Measurements from ENCODE around the gene NEK6.

Gene NEK6

DNA sequence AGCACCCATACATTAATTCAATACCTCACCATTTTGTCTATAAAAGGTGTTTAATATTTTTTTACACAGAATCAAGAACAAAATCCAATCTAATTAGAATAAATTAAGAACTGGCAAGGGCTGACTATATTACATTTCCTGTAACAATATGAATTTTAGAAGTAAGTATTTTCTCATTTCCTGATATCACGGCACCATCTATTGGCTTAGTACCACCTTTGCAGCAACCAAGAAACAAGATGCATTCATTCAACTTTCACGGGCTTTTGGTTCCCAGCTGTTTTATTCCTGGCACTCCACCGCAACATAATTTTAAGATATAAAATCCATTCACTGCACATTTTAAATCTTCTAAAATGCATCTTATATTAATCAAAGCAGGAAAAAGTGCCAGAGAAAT, 136.8 kb downstream of the NEK6 start:
- no peak for DNase-seq (ENCODE audit: low read depth)
- TF ChIP-seq CTCF (IDR thresholded peaks at IDR 0.05; ENCODE audit: low read length, missing control alignments), result no peak
- no peak overlapping the region for H3K4me3 ChIP-seq (replicated peaks; ENCODE audit: low read depth, low read length)

- DNase-seq (ENCODE audit: low read depth), result no peak
- TF ChIP-seq CTCF (IDR thresholded peaks at IDR 0.05; ENCODE audit: low read length, missing control alignments), result no peak
Observed at GRCh38 chr9:124395826-124396225, 138.1 kb downstream of the NEK6 start.

GRCh38 chr9:124398191-124398935, 140.6 kb downstream of the NEK6 start:
- H3K4me3 ChIP-seq (replicated peaks; ENCODE audit: low read depth, low read length), result no peak overlapping the region
- TF ChIP-seq CTCF (IDR thresholded peaks at IDR 0.05; ENCODE audit: low read length, missing control alignments), result no peak
- no peak for DNase-seq (ENCODE audit: low read depth)

More at GRCh38 chr9:124395826-124396225, 138.1 kb downstream of the NEK6 start:
- H3K4me3 ChIP-seq (replicated peaks; ENCODE audit: low read depth, low read length), result no peak overlapping the region

GRCh38 chr9:124399323-124399967, 141.7 kb downstream of the NEK6 start:
- peak; percentile 34 for TF ChIP-seq CTCF (IDR thresholded peaks at IDR 0.05; ENCODE audit: low read length, missing control alignments)
- no peak overlapping the region for H3K4me3 ChIP-seq (replicated peaks; ENCODE audit: low read depth, low read length)
- peak; percentile 44 for DNase-seq (ENCODE audit: low read depth)

- DNase-seq (ENCODE audit: low read depth), result no peak
- no peak overlapping the region for H3K4me3 ChIP-seq (replicated peaks; ENCODE audit: low read depth, low read length)
- TF ChIP-seq CTCF (IDR thresholded peaks at IDR 0.05; ENCODE audit: low read length, missing control alignments), result no peak
Observed at GRCh38 chr9:124399968-124400940, 142.5 kb downstream of the NEK6 start.
